Right lung (tissue), 5 donors: ENCODE results near the gene CIITA. TPM values are rescaled to one million over a fixed set of nuclear protein-coding genes. Genes with fewer than 3 reads are reported as not detected.
"Not testable (repeated sequence)": the region's sequence is repeated elsewhere in the genome, so short reads cannot be mapped to it uniquely, and the experiment has no call there.

Experiments
- DNase-seq, 2 donors: peaks; one replicate each; pipeline ENCODE4 v3.0.0-alpha.2; 2013
- polyA plus RNA-seq, 5 donors: library from polyadenylated mRNA; unstranded; fragments of 120-200 nt; gene quantifications; one replicate each; pipeline versions ENCODE4 v1.2.1 to v1.2.3, GENCODE V29; 2013; ENCODE audit warnings: inconsistent platforms in 1 of 5, low replicate concordance in 1 of 5; ENCODE audit not compliant: insufficient read length in 5 of 5, insufficient read depth in 1 of 5

The CIITA gene
- polyA plus RNA-seq, 5 donors = 2.4 to 5.7 (median 4.5) TPM

- no peak for DNase-seq
These were observed 56.9 kb downstream of the CIITA start for GRCh38 chr16:10933865-10934264.

- no peak for DNase-seq
These were observed 57.5 kb downstream of the CIITA start for GRCh38 chr16:10934325-10935107.

GRCh38 chr16:10935226-10935915 lies 58.4 kb downstream of the CIITA start:
- DNase-seq = no peak

DNA sequence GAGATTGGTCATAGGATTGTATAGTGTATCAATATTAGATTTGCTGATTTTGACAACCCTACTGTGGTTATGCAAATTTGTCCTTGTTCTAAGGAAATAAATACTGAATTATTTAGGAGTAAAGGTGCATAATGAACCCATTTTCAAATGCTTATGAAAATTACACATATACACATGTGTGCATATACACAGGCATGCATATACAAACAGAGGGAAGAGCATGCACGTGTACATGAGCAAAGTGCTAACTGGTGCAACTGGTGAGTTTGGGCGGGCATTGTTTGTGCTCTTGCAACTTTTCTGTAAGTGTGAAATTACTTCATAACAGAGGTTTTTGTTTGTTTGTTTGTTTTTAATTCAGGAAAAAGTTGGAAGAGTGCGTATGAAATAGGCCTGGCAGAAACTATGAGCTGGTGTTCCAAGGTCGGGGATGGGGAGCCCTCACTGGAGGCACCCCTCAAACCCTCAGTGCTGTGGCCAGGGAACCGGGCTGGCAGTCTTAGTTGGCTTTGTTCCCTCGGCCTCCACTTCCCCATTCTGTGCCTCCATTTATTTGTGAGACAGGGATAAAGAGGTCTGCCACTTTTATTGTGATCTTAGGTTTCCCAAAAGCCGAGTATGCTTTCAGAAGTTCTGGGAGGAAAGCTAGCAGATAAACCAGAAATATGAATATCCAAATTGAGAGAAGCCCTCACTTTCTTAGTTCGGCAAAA lies 59.4 kb downstream of the CIITA start:
- DNase-seq = no peak

DNA sequence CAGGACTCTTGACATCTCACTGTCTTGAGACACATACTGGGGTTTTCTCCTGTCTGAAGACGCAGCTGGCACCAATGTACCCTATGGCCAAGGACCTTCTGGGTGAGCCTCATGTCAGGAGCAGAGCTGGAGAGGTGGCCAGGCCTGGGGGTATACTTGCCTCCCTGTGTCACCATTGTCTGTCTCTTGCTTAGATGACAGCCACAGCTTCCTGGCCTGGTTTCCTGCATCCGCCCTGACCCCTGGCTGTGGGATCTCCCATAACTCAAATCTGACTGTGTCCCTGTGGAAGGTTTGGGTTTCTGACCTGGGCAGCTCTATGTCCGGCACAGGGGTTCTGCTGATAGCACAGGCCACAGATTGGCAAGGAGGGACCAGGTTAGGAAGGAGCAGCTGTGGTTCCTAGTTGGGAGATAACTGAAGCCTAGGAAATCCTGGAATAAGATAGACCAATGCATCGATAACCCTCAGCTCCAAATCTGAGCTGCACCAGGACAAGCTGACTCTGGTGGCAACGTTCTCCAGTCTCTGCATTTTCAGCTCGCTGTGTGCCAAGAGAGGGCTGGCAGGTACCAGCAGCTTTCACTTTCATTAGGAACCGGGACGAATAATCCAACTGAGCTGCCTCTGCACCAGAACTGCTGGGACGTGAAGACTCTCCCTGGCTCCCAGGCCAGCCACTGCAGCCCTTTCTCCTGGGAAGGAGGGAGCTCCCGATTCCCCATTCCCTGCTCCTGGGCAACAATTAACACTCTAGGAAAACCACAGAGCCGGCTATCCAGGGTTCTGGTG lies 60.3 kb downstream of the CIITA start:
- no peak for DNase-seq

- no peak for DNase-seq
These were observed 61.3 kb downstream of the CIITA start for GRCh38 chr16:10938321-10938720.

DNA sequence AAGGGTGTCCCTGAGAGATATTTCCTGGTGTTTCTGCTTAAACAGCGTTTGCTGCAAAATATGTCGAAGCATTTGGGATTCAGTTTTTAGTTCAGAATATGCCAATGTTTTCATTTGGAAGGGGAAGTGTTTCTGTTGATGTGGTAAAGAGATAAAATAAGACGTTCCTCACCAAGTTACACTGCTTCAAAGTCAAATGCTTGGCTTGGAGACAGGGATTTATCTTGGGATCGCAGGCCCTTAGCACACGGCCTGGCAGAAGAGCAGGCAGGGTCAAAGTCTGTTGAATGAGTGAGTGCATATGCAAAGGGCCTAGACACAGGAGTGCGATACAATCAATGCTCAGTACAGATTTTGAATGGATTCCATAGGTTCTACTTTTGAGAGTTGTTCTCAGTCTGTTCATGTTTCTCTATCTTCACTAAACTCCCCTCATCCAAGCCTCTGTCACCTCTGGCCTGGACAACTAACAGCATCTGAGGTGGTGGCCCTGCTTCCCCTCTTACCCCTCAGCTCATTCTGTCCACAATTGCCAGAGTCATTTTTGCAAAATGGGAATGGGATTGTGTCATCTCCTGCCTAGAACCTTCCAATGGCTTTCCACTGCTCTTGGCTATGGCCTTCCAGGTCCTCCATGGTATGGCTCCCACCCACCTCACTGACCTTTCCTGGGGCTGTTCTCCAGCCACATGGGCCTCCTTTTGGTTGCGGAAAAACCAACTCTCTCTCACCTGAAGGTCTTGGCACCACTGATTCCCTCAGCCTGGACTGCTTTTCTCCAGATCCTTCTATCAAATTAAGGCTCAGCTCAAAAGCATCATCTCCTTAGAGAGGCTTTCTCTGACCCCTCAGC lies 62.0 kb downstream of the CIITA start:
- no peak for DNase-seq

DNA sequence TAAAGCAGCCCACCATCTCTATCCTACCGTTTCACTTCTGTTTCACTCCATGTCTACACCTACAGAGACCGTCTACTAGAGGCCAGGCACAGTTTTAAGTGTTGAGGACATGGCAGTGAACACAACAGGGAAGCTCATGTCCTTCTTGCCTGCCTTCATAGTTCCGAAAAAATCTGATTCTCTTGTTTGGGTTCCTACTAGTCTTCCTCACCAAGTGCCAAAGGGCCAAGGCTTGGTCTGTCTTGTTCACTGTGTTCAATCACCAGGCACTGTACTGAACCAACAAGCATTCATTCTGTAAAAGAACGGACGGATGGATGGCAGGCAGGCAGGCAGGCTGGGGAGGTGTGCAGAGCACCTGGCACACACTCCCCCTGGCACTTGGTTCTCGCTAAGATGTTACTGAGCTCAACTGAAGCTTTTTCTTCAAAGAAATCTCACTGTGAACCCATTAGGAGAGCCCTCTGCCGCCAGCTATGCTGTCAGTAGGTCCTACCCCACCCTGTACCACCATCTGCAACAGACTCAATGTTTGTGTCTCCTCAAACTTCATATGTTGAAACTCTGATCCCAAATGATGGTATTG lies 62.7 kb downstream of the CIITA start:
- DNase-seq = no peak

DNA sequence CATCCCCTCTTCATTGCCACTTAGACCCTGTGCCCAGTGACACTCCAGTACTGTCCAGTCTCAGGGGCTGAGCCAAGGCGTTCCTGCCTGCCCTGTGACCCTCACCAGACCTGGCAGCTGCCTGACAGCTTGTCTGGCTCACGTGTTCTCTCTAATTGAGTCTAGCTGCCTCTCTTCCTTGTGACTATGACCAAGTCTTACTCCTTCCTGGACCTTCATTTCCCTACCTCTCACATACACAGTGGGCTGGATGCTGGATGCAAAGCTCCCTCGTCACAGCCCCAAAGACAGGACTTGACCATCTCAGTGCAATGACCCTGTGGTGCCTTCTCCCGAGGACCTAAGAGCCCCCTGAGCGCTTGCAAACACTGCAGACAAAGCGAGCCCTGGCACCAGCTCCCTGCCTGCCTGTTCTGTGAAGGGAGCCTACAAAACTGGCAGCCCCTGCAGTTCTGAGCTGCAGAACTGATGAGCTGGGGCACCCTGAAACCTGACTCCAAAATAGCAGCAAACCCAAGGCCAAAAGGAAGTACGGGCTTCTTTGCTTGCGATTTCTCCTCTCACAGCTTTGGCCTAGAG lies 63.6 kb downstream of the CIITA start:
- DNase-seq = no peak

DNA sequence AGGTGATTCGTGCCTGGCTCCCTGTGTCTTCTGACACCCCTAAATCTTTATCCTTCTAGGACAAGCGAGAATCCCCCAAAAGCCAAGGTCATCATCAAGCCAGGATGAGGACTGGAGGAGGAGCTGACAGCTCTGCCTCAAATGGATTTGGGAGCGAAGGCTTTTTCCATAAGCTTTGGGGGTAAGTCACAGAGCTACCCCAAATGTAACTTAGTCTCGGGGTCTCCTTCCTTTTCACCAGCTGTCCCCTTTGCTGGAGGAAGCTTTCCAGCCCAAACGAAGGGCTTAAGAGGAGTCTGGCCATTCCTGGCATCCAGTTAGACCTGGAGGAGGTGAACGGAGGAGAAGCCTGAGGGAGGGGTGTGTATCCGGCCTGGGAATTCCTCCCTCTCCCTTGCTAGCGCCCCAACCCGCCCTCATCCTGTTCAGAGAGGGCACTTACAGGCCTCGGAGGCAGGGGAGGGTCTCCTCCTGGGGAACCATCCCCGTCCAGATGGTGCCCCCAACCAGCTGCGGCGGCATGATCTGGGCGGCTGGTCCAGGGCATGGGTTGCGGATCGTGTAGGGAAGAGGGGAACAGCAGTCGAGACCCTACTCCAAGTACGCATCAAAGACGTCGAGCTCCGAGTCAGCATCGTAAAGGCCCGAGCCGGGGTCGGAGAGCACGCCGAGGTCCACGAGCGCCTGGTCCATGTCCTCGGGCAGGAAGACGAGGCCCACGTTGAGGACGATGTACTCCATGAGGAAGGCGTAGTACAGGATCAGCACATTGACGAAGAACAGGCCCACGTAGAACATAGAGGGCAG lies 64.3 kb downstream of the CIITA start:
- no peak for DNase-seq

DNA sequence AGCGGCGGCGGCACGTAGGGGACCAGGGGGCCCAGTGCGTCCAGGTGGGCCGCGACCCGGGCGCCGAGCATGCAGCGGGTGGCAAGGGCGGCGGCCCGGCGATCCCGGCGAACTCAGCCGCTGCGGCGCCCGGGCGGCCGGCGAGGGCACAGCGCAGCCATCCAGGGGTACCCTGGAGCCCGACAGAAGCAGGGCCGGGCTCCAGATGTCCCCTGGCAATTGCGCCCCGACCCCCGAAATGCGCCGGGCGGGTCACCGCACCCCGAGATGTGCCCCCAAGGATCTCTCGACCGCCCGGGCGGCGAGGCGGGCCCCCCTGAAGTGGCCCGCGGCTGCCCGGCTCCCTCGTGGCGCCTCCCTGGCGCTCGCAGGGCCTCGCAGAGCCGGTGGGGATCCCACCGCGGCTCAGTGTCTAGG lies 64.9 kb downstream of the CIITA start:
- not testable (repeated sequence) for DNase-seq

DNA sequence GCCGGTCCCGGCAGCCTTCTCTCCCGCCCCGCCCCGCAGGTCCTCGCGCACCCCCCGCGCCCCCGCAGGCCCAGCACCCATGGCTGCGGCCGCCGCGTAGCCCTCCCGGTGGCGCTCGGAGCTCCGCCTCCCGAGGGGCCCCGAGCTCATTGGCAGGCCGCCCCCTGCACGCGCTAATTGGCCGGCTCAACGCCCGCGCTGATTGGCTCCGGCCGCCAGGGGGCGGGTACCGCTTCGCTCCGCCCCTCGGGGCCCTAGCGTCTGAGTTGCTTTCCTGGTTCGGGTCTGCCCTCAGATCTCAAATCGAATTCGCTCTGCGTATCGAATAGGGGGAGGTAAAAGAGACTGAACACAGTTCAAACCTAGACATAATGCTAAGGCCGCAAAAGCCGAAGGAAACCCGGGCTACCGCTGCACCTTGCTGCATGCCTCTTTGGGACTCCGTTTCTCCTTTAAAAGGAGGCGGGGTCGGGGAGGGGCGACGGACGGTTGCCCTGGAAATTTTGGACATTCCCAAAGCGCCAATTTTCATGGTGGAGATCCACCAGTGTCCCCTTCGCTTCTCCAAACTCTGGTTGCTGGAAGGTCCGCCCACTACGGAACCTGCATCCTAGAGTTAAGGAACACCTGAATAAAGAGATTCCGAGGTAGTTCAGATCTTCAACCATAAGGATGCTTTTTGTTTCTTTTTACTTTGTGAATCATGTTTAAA lies 65.5 kb downstream of the CIITA start, which contains the start of gene DEXI:
TSS of gene DEXI (minus strand) at position 117 of the 712 bp plus-strand sequence. CDS start 463 bp downstream, outside the sequence.
- peak; percentile 90 to 91 for DNase-seq

- no peak for DNase-seq
These were observed 66.0 kb downstream of the CIITA start for GRCh38 chr16:10943064-10943353.

DNA sequence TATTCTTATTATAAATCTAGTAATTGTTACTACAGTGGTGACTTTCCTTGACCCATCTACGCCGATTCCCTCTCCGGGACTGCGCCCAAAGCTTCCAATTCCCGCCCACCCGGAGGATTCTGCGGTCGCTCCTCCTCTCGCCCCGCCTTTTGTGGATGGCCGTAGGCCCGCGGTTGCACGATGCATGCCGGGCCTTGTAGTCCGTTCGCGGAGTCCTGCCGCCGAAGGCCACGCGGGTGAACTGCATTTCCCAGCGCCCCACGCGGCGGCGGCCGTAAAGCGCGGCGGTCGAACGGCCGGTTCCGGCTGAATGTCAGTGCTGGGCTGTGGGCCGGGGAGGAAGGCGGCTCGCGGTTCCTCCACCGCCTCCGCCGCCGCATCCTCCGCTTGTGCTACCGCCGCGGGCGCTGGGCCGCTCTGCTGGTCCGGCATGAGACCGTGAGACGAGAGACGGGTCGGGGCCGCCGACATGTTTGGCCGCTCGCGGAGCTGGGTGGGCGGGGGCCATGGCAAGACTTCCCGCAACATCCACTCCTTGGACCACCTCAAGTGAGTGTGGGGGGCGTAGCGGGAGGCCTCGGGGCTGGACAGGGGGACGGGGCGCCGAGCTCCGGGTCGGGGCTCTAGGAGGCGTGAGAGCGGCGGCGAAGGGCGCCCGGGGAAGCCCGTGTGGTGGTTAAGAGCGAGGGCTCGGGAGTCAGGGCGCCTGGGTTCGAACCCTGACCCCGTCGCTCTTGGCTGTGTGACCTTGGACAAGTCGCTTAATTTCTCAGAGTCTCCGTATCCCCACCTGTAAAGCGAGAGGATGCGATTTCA lies 67.5 kb downstream of the CIITA start, which contains the start of gene CLEC16A:
TSS of gene CLEC16A (plus strand) at position 316 of the 816 bp plus-strand sequence. CDS start at position 470, 154 bp downstream.
- peak; percentile 94 for DNase-seq

DNA sequence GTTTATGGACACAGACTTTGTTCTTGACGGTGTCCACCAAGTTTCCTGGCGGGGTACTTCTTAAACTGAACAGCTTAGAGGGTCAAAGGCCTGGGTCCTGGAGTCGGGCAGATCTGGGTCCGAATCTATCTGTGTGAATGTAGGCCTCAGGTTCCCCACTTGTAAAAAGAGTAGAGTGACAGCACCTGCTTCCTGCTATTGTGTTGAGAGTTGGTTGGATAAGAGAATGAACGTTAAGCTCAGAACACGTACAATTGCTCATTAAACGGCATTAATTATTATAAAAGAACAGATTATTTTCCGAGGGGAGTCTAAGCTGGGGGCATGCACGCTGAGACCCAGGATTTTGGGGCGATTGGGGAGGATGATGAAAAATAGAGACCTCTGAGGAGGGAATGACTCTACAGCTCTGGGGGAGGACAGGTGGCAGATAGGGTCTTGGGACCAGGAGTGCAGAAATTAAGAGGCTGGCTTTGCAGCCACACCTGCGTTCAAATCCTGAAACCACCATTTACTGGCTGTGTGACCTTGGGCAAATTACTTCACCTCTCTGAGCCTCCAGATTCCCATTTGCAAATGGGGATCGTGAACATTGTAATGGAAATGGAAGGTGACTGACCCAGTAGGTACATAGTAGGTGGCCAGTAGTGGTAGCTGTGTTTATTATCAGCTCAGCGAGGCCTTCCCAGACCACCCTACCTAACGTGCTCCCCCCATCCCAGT lies 68.2 kb downstream of the CIITA start:
- no peak for DNase-seq

DNA sequence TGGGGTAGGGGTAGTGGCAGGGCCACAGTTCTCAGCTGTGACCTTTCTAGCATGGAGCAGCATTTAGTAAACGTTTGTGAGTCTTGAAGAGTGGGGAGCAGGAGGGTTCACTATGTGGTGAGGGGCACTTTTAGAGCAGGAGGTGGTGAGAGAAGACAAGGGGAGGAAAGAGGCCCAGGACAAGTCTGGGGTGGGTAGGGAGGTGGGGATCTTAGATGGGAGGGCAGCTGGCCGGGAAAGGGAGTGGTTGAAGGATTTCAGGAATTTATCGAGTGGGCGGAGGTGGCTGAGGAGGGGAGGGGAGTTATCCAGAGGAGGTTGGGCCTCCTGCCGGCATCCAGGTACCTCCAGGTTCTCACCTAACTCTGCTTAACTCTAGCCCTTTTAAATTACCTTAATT lies 69.3 kb downstream of the CIITA start:
- DNase-seq = no peak
